WI38 (cell line): ENCODE results near the gene ZNF273.

ENCODE experiments used
- H3K4me3 ChIP-seq: 2 replicates; pipeline ENCODE4 v1.5.1; 2011; ENCODE audit warnings: low read depth, mild to moderate bottlenecking, control low read depth, low read length
- TF ChIP-seq, protein P1 (sequence below): IDR thresholded peaks from 2 replicates; pipeline ENCODE4 v1.5.1; 2012; ENCODE audit warnings: low read depth, mild to moderate bottlenecking, control low read depth, low read length

ZNF273 gene

DNA sequence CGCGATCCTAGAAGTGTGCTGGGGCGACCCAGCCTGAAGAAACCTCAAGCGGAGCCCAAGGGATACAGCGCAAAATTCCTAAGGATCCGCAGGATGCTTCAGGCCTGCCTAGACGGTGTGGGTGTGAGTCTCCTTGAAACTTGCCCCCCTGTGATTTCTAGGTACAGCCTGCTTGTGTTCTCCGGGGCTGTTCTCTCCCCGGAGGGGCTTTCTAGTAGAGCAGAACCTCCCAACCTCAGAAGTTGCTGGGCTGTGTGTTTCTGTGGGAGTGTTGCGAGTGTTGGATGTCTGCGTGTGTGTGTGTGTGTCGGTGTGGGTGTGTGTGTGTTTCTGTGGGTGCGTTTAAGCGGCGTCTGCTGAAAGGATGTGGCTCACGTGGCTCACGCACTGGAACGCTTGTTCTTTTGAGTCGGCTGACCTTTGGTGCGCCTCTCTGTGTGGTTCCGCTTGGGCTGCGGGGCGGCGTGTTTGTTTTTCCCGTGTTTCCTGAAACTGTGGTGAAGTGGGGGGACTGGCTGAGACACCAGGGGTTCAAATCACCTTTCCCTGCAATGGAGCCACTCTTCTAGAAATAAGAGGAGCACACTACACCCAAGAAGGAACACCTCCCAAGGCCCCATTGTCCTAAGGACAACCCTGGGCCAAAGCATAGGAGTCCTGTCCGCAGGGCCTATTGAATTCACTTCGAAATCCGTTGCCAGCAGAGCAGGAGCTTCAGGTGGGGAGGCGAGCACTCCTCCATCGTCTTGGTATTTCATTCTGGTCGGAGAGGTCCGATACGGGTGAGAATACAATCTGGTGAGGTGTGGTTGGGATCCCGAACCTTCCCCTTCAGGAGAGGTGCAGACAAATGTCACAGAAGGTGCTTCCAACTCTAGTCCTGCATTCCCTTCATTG is 25.1 kb upstream of the ZNF273 start:
- H3K4me3 ChIP-seq: no peak overlapping the region
- TF ChIP-seq, protein P1, sequence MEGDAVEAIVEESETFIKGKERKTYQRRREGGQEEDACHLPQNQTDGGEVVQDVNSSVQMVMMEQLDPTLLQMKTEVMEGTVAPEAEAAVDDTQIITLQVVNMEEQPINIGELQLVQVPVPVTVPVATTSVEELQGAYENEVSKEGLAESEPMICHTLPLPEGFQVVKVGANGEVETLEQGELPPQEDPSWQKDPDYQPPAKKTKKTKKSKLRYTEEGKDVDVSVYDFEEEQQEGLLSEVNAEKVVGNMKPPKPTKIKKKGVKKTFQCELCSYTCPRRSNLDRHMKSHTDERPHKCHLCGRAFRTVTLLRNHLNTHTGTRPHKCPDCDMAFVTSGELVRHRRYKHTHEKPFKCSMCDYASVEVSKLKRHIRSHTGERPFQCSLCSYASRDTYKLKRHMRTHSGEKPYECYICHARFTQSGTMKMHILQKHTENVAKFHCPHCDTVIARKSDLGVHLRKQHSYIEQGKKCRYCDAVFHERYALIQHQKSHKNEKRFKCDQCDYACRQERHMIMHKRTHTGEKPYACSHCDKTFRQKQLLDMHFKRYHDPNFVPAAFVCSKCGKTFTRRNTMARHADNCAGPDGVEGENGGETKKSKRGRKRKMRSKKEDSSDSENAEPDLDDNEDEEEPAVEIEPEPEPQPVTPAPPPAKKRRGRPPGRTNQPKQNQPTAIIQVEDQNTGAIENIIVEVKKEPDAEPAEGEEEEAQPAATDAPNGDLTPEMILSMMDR: no peak

DNA sequence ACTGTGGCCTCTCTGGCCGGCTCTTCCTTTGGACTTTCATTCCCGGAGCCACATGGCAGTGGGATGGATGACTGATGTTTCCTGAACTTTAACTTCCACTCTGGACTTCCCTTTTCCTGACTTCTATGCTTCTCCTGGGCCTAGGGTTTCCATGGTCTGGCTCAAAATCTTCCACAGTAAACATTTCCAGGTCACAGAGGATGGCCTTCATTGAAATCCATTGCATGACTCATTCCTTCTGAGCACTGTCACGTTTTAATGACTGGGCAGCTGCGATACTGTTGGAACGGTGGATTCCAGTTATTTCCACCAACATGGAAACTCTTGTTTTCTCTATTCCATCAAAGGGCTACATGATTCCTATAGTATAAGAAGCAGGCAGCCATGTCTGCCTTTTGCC is 24.4 kb upstream of the ZNF273 start:
- TF ChIP-seq, protein P1: no peak

DNA sequence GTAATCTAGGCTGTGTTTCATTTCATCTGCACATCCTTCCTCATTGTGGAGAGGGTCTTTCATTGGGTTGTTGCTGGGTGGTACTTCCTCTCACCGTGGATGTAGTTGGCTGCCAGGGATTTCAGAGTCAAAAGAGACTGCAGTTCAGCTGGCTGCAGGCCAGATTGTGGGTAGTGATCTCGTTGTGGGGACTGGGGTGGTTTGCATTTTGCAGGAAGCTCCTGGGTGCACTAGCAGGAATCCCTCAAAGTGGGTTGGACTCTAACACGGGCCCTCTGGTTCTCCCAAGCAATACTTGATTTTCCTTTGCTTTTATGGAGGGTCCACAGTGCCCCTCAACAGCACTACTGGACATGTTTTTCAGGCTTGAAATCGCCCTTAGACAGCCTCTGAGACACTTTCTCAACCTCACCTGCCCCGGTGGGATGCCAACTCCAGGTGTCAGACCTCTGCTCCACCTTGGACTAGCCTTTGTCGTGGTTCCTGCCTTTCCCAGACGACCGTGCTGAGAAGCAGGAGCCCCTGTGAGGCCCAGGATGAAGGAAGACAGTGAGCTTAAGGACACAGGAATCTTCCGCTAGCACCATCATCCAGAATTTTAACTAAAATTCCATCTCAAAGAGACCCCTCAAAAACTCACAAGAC is 23.9 kb upstream of the ZNF273 start:
- TF ChIP-seq, protein P1: no peak
- no peak overlapping the region for H3K4me3 ChIP-seq

More for the DNA sequence above, 24.4 kb upstream of the ZNF273 start:
- H3K4me3 ChIP-seq: no peak overlapping the region

DNA sequence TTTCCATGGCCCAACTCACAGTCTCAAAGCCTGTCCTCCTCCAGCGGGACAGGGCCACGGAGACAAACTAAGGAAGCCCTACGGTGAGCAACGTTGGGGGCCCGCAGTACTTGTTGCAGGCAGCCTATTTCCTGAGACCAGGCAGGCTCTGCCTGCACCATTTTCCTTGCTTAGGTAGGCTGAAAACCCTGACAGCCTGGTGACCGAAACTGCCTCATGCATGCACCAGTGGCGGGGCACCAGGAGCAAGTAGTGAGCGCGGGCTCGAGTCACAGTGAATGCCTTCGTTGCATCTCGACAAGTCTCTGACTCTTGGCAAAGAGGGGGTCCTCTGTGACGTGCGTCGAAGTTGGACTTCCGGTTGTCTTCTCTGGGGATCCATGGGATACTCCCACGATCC is 23.3 kb upstream of the ZNF273 start:
- TF ChIP-seq, protein P1: no peak
- H3K4me3 ChIP-seq: no peak overlapping the region

DNA sequence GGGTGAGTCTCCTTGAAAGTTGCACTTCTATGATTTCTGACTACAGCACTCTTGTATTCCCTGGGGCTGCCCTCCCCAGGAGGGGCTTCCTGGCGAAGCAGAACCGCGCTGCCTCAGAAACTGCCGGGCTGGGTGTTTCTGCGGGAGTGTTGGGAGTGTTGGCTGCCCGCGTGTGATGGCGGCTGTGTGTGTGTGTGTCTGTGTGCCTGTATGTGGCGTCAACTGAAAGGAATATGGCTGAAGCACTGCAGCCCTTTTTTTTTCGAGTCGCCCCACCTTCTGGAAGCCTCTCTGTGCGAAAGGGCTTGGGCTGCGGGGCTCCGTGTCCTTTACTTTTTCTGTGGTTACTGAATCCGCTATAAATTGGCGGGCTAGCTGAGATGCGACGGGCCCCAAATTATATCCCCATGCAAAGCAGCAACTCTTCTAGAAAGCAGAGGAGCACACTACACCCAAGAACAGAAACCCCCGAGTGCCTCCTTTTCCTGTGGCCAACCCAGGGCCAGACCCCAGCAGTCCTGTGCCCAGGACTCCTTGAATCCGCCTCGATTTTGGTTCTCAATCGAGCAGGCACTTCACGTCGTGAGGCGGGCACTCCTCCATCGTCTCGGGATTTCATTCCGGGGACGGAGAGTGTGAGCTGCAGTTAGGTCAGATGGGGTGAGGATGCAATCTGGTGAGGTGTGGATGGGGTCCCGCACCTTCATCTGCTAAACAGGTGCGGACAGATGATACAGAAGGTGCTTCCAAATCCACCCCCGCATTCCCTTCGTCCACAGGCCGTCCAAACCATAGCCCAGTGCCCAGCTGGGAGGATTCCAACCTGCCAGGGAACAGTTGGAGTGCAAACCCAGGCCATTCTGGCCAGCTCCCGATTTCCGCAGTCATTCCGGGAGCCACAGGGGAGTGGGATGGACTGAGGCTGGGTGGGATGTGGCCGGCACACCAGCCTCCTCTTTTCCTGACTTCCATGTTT is 22.5 kb upstream of the ZNF273 start:
- no peak overlapping the region for H3K4me3 ChIP-seq
- TF ChIP-seq, protein P1: no peak

DNA sequence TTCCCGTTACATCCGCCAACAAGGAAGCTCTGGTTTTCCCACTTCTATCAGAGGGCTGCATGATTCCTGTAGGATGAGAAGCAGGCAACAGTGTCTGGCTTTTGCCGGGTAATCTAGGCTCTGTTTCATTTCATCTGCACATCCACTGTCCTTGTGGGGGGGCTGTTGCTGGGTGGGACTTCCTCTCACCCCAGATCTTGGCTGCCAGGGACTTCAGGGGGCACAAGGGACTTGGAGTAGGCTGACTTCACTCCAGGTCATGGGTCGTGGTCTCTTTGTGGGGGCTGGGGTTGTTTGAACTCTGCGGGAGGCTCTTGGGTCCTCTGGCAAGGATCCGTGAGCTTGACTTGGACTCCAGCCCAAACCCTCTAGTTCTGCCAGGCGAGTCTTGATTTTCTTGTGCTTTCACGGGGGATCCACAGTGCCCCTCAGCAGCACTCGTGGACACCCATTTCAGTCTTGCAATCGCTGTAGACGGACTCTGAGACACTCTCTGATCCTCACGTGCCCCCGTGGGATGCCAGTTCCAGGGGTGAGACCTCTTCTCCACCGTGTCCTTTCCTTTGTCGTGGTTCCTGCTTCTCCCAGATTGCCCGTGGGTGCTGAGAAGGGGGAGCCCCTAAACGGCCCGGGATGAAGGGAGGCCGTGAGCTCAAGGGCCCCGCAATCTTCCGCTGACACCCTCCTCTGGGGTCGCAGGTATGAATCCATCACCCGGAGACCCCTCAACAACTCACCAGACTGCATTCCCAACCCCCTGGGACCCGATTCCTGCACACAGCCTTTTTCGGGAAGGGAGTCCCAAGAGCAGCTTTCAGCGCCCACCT is 21.4 kb upstream of the ZNF273 start:
- no peak overlapping the region for H3K4me3 ChIP-seq
- TF ChIP-seq, protein P1: no peak
